Liver (tissue), 9 donors: ENCODE results near the gene KIF3C. TPM values are rescaled to one million over a fixed set of nuclear protein-coding genes. Genes with fewer than 3 reads are reported as not detected.

Experiments
- DNase-seq: peaks from one replicate; pipeline ENCODE4 v3.0.0-alpha.2; 2017; ENCODE audit warnings: low spot score
- H3K27ac ChIP-seq, 2 donors: one replicate each; pipeline ENCODE4 v1.7.0; 2013; ENCODE audit warnings: inconsistent platforms in 2 of 2, low read length in 2 of 2, control low read depth in 1 of 2, low read depth in 1 of 2, mild to moderate bottlenecking in 1 of 2
- H3K27me3 ChIP-seq, 4 donors: one replicate each; pipeline versions ENCODE4 v1.6.1 to v1.7.0; 2013; ENCODE audit warnings: low read length in 3 of 4, inconsistent platforms in 1 of 4, mild to moderate bottlenecking in 1 of 4, moderate library complexity in 1 of 4; ENCODE audit not compliant: control insufficient read depth in 4 of 4, insufficient read depth in 4 of 4
- H3K36me3 ChIP-seq, 4 donors: one replicate each; pipeline versions ENCODE4 v1.6.1 to v1.7.0; 2013; ENCODE audit warnings: low read length in 3 of 4, mild to moderate bottlenecking in 3 of 4, low read depth in 1 of 4, moderate library complexity in 1 of 4; ENCODE audit not compliant: control insufficient read depth in 4 of 4, insufficient read depth in 3 of 4
- H3K4me1 ChIP-seq, 4 donors: one replicate each; pipeline versions ENCODE4 v1.6.1 to v1.7.0; 2013; ENCODE audit warnings: low read length in 3 of 4, mild to moderate bottlenecking in 3 of 4, moderate library complexity in 1 of 4; ENCODE audit not compliant: control insufficient read depth in 4 of 4, insufficient read depth in 4 of 4
- H3K4me3 ChIP-seq, 3 donors: one replicate each; pipeline versions ENCODE4 v1.6.1 to v1.7.0; 2013; ENCODE audit warnings: low read length in 3 of 3, control low read depth in 1 of 3, low read depth in 1 of 3, mild to moderate bottlenecking in 1 of 3
- H3K9ac ChIP-seq, 2 donors: one replicate each; pipeline ENCODE4 v1.7.0; 2013; ENCODE audit warnings: low read length in 2 of 2, mild to moderate bottlenecking in 2 of 2, moderate library complexity in 2 of 2, control low read depth in 1 of 2, low read depth in 1 of 2
- H3K9me3 ChIP-seq, 4 donors: one replicate each; pipeline versions ENCODE4 v1.6.1 to v1.7.0; 2013; ENCODE audit warnings: low read length in 3 of 4; ENCODE audit not compliant: control insufficient read depth in 4 of 4
- ATF3 ChIP-seq: IDR thresholded peaks from 2 replicates; pipeline ENCODE4 v1.6.1; 2016; ENCODE audit warnings: antibody characterized with exemption
- CTCF ChIP-seq: fragments of 150-350 bp; IDR thresholded peaks from 2 replicates; pipeline ENCODE4 v1.5.1; 2017; ENCODE audit warnings: improper control_type of control experiment, low read depth, low read length; ENCODE audit not compliant: missing input control
- EGR1 ChIP-seq, 2 donors: IDR thresholded peaks; 2 replicates each; pipeline ENCODE4 v1.6.1; 2016 to 2018; ENCODE audit warnings: antibody characterized with exemption in 2 of 2, low read depth in 2 of 2
- FOXA1 ChIP-seq: IDR thresholded peaks from 2 replicates; pipeline ENCODE4 v1.6.1; 2016; ENCODE audit warnings: antibody characterized with exemption
- FOXA2 ChIP-seq: IDR thresholded peaks from 2 replicates; pipeline ENCODE4 v1.6.1; 2016; ENCODE audit warnings: antibody characterized with exemption
- HNF4A ChIP-seq, 2 donors: conservative IDR thresholded peaks; 2 replicates each; pipeline ENCODE4 v1.6.1; 2016; ENCODE audit warnings: antibody characterized with exemption in 2 of 2, mild to moderate bottlenecking in 2 of 2
- HNF4G ChIP-seq: IDR thresholded peaks from 2 replicates; pipeline ENCODE4 v1.6.1; 2016; ENCODE audit warnings: antibody characterized with exemption
- JUND ChIP-seq, 2 donors: IDR thresholded peaks; 2 replicates each; pipeline ENCODE4 v1.6.1; 2016; ENCODE audit warnings: antibody characterized with exemption in 2 of 2
- MAX ChIP-seq: IDR thresholded peaks from 2 replicates; pipeline ENCODE4 v1.6.1; 2016; ENCODE audit warnings: antibody characterized with exemption
- NR2F2 ChIP-seq: IDR thresholded peaks from 2 replicates; pipeline ENCODE4 v1.6.1; 2016; ENCODE audit warnings: antibody characterized with exemption
- RAD21 ChIP-seq, 2 donors: IDR thresholded peaks; 2 replicates each; pipeline ENCODE4 v1.6.1; 2016; ENCODE audit warnings: antibody characterized with exemption in 2 of 2, mild to moderate bottlenecking in 2 of 2
- REST ChIP-seq: IDR thresholded peaks from 2 replicates; pipeline ENCODE4 v1.6.1; 2016; ENCODE audit warnings: antibody characterized with exemption, mild to moderate bottlenecking
- SP1 ChIP-seq: IDR thresholded peaks from 2 replicates; pipeline ENCODE4 v1.6.1; 2018; ENCODE audit warnings: antibody characterized with exemption, mild to moderate bottlenecking
- YY1 ChIP-seq: IDR thresholded peaks from 2 replicates; pipeline ENCODE4 v1.6.1; 2016; ENCODE audit warnings: antibody characterized with exemption, mild to moderate bottlenecking
- ZBTB33 ChIP-seq: IDR thresholded peaks from 2 replicates; pipeline ENCODE4 v1.6.1; 2016; ENCODE audit warnings: antibody characterized with exemption
- WGBS: extraction: QIAGEN DNeasy Blood & Tissue Kit; methylation state at CpG from one replicate; pipeline ENCODE4 v1.1.7; 2013; 5-methylcytosine and 5-hydroxymethylcytosine counted together
- polyA plus RNA-seq, 2 donors: library from polyadenylated mRNA; stranded (reverse) in 1 of 2; unstranded in 1 of 2; fragments of 200-250 nt in 1 of 2; fragments of >200 nt in 1 of 2; fragmentation: Nextera tagmentation in 1 of 2; extraction: Ambion mirVana in 1 of 2; gene quantifications; one replicate each; pipeline versions ENCODE4 v1.2.1 to v1.2.3, GENCODE V29; 2013 to 2015
- total RNA-seq, 2 donors: library from RNA; depleted of rRNA; stranded (reverse); fragments of >200 nt; gene quantifications; one replicate each; pipeline ENCODE4 v1.2.3, GENCODE V29; 2014
- donor health status: healthy.
- donor health status: healthy.
- donor health status: healthy.
- donor health status: healthy.
- donor health status: healthy.

Gene KIF3C
- total and polyA plus RNA-seq, 4 donors: 0.26 to 0.93 (median 0.67) TPM

GRCh38 chr2:26013668-26014067 lies 31.4 kb upstream of the KIF3C start:
- H3K4me1 ChIP-seq: peaks cover 0 to 23% (median 12%) of the 10 kb centered on the region in 4 donors

GRCh38 chr2:26011990-26012856 lies 29.9 kb upstream of the KIF3C start:
- Histone ChIP-seq H3K27ac (peak overlapping the region; percentile 4 to 11), H3K9ac (no peak overlapping the region), H3K27me3 (no peaks in the 10 kb centered on the region), H3K4me1 (peaks cover 0 to 13% (median 7%) of the 10 kb centered on the region in 4 donors), H3K36me3 (no peaks in the 10 kb centered on the region), H3K9me3 (no peaks in the 10 kb centered on the region), H3K4me3 (no peak overlapping the region)
- 31% methylated on average over 14 of the region's 14 CpGs for WGBS
- DNase-seq: no peak
- TF ChIP-seq JUND (IDR thresholded peaks at IDR 0.05) (peak; percentile 92 to 97), EGR1 (IDR thresholded peaks at IDR 0.05; ENCODE audit: low read depth in 2 of 2) (peak in 1 of 2 donors; percentile 44), RAD21 (IDR thresholded peaks at IDR 0.05) (no peak), SP1 (peak; percentile 10), YY1 (peak; percentile 69), REST (peak; percentile 68), MAX (peak; percentile 66), ATF3 (peak; percentile 54), CTCF (no peak), FOXA1 (no peak), ZBTB33 (peak; percentile 74), NR2F2 (no peak)

More at GRCh38 chr2:26013668-26014067, 31.4 kb upstream of the KIF3C start:
- no peak for DNase-seq
- Histone ChIP-seq H3K27ac (no peak overlapping the region), H3K9me3 (no peaks in the 10 kb centered on the region), H3K9ac (no peak overlapping the region), H3K27me3 (no peaks in the 10 kb centered on the region), H3K4me3 (no peak overlapping the region), H3K36me3 (no peaks in the 10 kb centered on the region)
- WGBS: 94% methylated on average over 1 of the region's 1 CpG
- no peak for TF ChIP-seq NR2F2
- no peak for TF ChIP-seq SP1
- TF ChIP-seq FOXA2: no peak
- TF ChIP-seq ATF3: no peak
- TF ChIP-seq HNF4G: no peak
- no peak for TF ChIP-seq MAX
- no peak for TF ChIP-seq EGR1 (IDR thresholded peaks at IDR 0.05; ENCODE audit: low read depth in 2 of 2)
- TF ChIP-seq RAD21 (IDR thresholded peaks at IDR 0.05): no peak
- TF ChIP-seq ZBTB33: no peak
- TF ChIP-seq HNF4A (conservative IDR thresholded peaks at IDR 0.05): no peak
- TF ChIP-seq YY1: no peak
